ENCODE results near the gene JAG2.

GRCh38 chr14:105198588-105198987, 30.0 kb upstream of the JAG2 start:
- TF ChIP-seq CTCF (IDR thresholded peaks at IDR 0.05) (no peak), POLR2A (IDR thresholded peaks at IDR 0.05) (no peak)
